ENCODE data around the gene COL4A1. TPM values are rescaled to one million over a fixed set of nuclear protein-coding genes. Genes with fewer than 3 reads are reported as not detected.
A peak's percentile ranks its signal among the peaks of the same experiment; 100 is the strongest.

COL4A1 gene
- total and polyA plus RNA-seq, 2 donors from 2014 or later: 53.0 to 218 TPM

DNA sequence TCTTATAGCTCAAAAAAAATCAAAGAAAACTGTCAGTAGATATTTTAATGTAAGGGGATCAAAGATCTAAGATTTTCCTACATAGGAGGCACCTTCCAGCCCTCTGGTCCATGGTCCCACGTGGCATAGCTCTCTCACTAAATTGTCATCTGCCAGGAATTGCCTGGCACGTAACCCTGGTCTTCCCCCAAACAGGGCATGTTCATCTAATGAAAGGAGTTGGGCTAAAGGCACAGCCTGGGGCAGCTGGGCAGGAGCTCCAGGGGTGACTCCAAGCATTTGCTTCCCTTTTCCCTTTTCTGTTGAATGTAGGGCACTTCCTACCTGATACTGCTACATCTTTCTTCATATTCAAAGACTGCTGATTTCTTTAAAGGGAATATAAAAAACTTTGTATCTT, 148.7 kb downstream of the COL4A1 start:
- H3K27me3 ChIP-seq (ENCODE audit: control insufficient read depth, insufficient read depth, low read length): no peaks in the 10 kb centered on the region
- no peak overlapping the region for H3K4me3 ChIP-seq (ENCODE audit: low read length in 3 of 3)
- DNase-seq (no peak), FAIRE-seq (no peak)
- H3K9ac ChIP-seq (ENCODE audit: low read length in 3 of 3): no peak overlapping the region
- TF ChIP-seq, protein P1, sequence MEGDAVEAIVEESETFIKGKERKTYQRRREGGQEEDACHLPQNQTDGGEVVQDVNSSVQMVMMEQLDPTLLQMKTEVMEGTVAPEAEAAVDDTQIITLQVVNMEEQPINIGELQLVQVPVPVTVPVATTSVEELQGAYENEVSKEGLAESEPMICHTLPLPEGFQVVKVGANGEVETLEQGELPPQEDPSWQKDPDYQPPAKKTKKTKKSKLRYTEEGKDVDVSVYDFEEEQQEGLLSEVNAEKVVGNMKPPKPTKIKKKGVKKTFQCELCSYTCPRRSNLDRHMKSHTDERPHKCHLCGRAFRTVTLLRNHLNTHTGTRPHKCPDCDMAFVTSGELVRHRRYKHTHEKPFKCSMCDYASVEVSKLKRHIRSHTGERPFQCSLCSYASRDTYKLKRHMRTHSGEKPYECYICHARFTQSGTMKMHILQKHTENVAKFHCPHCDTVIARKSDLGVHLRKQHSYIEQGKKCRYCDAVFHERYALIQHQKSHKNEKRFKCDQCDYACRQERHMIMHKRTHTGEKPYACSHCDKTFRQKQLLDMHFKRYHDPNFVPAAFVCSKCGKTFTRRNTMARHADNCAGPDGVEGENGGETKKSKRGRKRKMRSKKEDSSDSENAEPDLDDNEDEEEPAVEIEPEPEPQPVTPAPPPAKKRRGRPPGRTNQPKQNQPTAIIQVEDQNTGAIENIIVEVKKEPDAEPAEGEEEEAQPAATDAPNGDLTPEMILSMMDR (IDR thresholded peaks at IDR 0.05; ENCODE audit: borderline replicate concordance, extremely low read depth, insufficient read depth): no peak
- no peak overlapping the region for H3K27ac ChIP-seq (ENCODE audit: low read depth in 2 of 2, low read length in 2 of 2)
- H3K9me3 ChIP-seq (ENCODE audit: control insufficient read depth in 2 of 3, insufficient read depth in 1 of 3, low read length in 3 of 3): no peaks in the 10 kb centered on the region
- intact Hi-C loops (cut with DNase I): no loop called here
- peaks cover 5 to 53% (median 45%) of the 10 kb centered on the region in 3 donors for H3K36me3 ChIP-seq (ENCODE audit: control insufficient read depth in 2 of 3, insufficient read depth in 3 of 3, low read length in 3 of 3)
- H3K4me1 ChIP-seq (ENCODE audit: control insufficient read depth in 2 of 3, insufficient read depth in 2 of 3, low read depth in 1 of 3, low read length in 3 of 3): peaks cover 0 to 2% (median 0%) of the 10 kb centered on the region in 3 donors

DNA sequence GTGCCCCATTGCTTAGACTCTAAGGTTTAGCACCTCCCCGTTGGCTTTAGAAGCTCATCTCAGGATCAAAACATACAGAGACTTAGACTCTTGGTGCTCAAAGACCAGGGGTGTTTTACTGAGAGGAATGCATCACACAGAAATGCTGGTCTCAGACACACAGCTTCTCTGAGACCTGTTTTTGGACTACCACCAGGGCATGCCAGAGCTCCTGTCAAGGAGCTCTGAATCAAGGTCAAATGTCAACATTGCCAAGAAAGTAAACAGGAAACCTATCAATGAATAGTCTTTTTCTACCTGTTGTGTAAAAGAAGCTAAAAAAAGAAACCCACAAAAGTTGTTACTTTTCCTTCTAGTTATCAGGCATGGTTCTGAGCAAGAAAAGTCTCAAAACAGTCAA, 149.2 kb downstream of the COL4A1 start:
- TF ChIP-seq, protein P1 (IDR thresholded peaks at IDR 0.05; ENCODE audit: borderline replicate concordance, extremely low read depth, insufficient read depth): no peak
- H3K9me3 ChIP-seq (ENCODE audit: control insufficient read depth in 2 of 3, insufficient read depth in 1 of 3, low read length in 3 of 3): no peaks in the 10 kb centered on the region
- peaks cover 5 to 51% (median 45%) of the 10 kb centered on the region in 3 donors for H3K36me3 ChIP-seq (ENCODE audit: control insufficient read depth in 2 of 3, insufficient read depth in 3 of 3, low read length in 3 of 3)
- H3K27me3 ChIP-seq (ENCODE audit: control insufficient read depth, insufficient read depth, low read length): no peaks in the 10 kb centered on the region
- no peak overlapping the region for H3K9ac ChIP-seq (ENCODE audit: low read length in 3 of 3)
- no peak for FAIRE-seq
- H3K27ac ChIP-seq (ENCODE audit: low read depth in 2 of 2, low read length in 2 of 2): no peak overlapping the region
- H3K4me3 ChIP-seq (ENCODE audit: low read length in 3 of 3): no peak overlapping the region
- no peak for DNase-seq
- peaks cover 0 to 2% (median 0%) of the 10 kb centered on the region in 3 donors for H3K4me1 ChIP-seq (ENCODE audit: control insufficient read depth in 2 of 3, insufficient read depth in 2 of 3, low read depth in 1 of 3, low read length in 3 of 3)
- intact Hi-C loops (cut with DNase I): no loop called here

DNA sequence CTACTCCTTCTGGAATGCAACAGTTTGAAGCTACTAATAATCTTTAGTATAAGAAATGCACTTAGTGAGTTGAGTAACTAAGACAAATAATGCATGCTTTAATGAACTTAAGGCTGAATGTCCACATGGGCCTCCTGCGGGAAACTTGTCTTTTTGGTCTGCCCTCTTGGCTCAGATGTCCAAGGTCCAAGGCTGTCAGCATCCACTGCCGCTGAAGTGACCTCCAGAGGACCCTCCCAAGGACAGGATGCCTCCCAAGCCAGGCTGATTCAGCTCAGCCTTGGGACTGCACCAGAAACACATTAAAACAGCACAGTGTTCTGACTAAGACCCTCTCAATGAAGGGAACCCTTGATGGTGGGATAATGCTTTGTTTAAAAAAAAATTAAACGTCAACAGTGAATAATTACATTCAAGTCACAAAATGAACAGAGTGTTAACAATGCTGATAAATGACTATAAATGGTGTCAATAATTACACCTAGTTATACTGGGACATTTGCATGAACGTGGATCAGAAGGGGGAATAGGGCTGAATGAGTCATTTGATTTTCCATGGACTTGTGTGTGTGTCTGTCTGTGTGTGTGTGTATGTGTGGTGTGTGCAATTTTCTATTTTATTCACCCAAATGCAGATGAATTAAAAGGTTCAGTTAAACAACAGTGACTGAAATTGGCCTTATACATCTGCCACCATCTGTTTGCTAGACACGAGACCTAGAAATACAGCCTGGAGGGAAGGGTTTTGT, 150.5 kb downstream of the COL4A1 start:
- Histone ChIP-seq H3K9me3 (ENCODE audit: control insufficient read depth in 2 of 3, insufficient read depth in 1 of 3, low read length in 3 of 3) (no peaks in the 10 kb centered on the region), H3K4me3 (ENCODE audit: low read length in 3 of 3) (no peak overlapping the region), H3K27me3 (ENCODE audit: control insufficient read depth, insufficient read depth, low read length) (no peaks in the 10 kb centered on the region), H3K4me1 (ENCODE audit: control insufficient read depth in 2 of 3, insufficient read depth in 2 of 3, low read depth in 1 of 3, low read length in 3 of 3) (peaks cover 0 to 2% (median 0%) of the 10 kb centered on the region in 3 donors), H3K36me3 (ENCODE audit: control insufficient read depth in 2 of 3, insufficient read depth in 3 of 3, low read length in 3 of 3) (peaks cover 2 to 48% (median 39%) of the 10 kb centered on the region in 3 donors), H3K9ac (ENCODE audit: low read length in 3 of 3) (no peak overlapping the region), H3K27ac (ENCODE audit: low read depth in 2 of 2, low read length in 2 of 2) (no peak overlapping the region)
- FAIRE-seq (no peak), DNase-seq (peak in 1 of 5 donors; percentile 59)
- TF ChIP-seq, protein P1 (IDR thresholded peaks at IDR 0.05; ENCODE audit: borderline replicate concordance, extremely low read depth, insufficient read depth): no peak
- intact Hi-C loops (cut with DNase I): no loop called here
